ENCODE data around the gene OSBPL1A.

DNA sequence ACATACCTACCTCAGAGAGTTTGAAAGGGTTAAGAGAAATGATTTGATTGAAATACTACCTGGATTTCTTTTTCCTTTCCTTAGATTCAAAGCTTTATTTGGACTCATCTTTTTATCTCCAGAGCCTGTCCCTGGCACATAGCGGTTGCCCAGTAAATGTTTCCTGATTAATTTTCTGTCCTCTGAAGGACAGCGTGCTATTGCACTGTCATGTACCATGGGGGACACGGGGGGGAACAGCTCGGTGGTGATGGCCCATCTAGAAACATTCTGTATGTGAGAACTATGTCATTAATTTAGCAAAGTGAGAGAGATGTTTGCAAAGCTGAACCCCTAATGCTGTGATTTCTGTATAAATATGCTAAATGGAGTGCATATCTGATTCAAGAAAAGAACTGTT is 285.2 kb downstream of the OSBPL1A start:
- TF ChIP-seq POLR2AphosphoS5 (IDR thresholded peaks at IDR 0.05; ENCODE audit: low read depth, low read length) (no peak), JUND (IDR thresholded peaks at IDR 0.05; ENCODE audit: low read length) (no peak), KDM5A (IDR thresholded peaks at IDR 0.05; ENCODE audit: low read length) (no peak), KDM1A (IDR thresholded peaks at IDR 0.05; ENCODE audit: borderline replicate concordance, low read length) (no peak), TAF1 (IDR thresholded peaks at IDR 0.05; ENCODE audit: low read depth, low read length) (no peak), POU5F1 (IDR thresholded peaks at IDR 0.05; ENCODE audit: low read depth, low read length) (no peak), SIN3A (conservative IDR thresholded peaks at IDR 0.05 in 1 of 2, IDR thresholded peaks at IDR 0.05 in 1 of 2; ENCODE audit: low read depth in 1 of 2, low read length in 2 of 2) (no peak), POLR2A (IDR thresholded peaks at IDR 0.05; ENCODE audit: control extremely low read depth in 1 of 2, low read depth in 2 of 2, low read length in 2 of 2) (no peak)
- TF ChIP-seq, protein P1, sequence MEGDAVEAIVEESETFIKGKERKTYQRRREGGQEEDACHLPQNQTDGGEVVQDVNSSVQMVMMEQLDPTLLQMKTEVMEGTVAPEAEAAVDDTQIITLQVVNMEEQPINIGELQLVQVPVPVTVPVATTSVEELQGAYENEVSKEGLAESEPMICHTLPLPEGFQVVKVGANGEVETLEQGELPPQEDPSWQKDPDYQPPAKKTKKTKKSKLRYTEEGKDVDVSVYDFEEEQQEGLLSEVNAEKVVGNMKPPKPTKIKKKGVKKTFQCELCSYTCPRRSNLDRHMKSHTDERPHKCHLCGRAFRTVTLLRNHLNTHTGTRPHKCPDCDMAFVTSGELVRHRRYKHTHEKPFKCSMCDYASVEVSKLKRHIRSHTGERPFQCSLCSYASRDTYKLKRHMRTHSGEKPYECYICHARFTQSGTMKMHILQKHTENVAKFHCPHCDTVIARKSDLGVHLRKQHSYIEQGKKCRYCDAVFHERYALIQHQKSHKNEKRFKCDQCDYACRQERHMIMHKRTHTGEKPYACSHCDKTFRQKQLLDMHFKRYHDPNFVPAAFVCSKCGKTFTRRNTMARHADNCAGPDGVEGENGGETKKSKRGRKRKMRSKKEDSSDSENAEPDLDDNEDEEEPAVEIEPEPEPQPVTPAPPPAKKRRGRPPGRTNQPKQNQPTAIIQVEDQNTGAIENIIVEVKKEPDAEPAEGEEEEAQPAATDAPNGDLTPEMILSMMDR (IDR thresholded peaks at IDR 0.05; ENCODE audit: control extremely low read depth in 1 of 3, insufficient read depth in 1 of 3, low read depth in 1 of 3, low read length in 3 of 3), result no peak
- TF ChIP-seq, protein P2, sequence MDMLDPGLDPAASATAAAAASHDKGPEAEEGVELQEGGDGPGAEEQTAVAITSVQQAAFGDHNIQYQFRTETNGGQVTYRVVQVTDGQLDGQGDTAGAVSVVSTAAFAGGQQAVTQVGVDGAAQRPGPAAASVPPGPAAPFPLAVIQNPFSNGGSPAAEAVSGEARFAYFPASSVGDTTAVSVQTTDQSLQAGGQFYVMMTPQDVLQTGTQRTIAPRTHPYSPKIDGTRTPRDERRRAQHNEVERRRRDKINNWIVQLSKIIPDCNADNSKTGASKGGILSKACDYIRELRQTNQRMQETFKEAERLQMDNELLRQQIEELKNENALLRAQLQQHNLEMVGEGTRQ (IDR thresholded peaks at IDR 0.05; ENCODE audit: low read length), result no peak
